ENCODE data around the gene GRIP2.

The GRIP2 gene

GRCh38 chr3:14569474-14570000 is 29.4 kb upstream of the GRIP2 start:
- Histone ChIP-seq H3K27me3 (ENCODE audit: insufficient read depth, insufficient read length) (no peaks in the 10 kb centered on the region), H3K36me3 (ENCODE audit: insufficient read depth, insufficient read length, low read length) (no peaks in the 10 kb centered on the region), H3K4me1 (ENCODE audit: insufficient read depth, insufficient read length) (peaks cover 18% of the 10 kb centered on the region), H3K4me3 (ENCODE audit: insufficient read length, low read depth) (no peak overlapping the region), H3K9ac (ENCODE audit: insufficient read length, low read depth) (no peak overlapping the region), H3K9me3 (ENCODE audit: insufficient read depth, low read length) (no peaks in the 10 kb centered on the region)
- TF ChIP-seq ZNF274 (IDR thresholded peaks at IDR 0.05; ENCODE audit: low read depth, low read length) (no peak), YY1 (IDR thresholded peaks at IDR 0.05; ENCODE audit: insufficient read depth, insufficient read length) (no peak), SUZ12 (IDR thresholded peaks at IDR 0.05; ENCODE audit: extremely low read depth, insufficient read depth, insufficient read length) (no peak)
- DNase-seq (ENCODE audit: low read depth, low spot score), result no peak

- Histone ChIP-seq H3K4me1 (ENCODE audit: insufficient read depth, insufficient read length) (peaks cover 23% of the 10 kb centered on the region), H3K36me3 (ENCODE audit: insufficient read depth, insufficient read length, low read length) (no peaks in the 10 kb centered on the region), H3K4me3 (ENCODE audit: insufficient read length, low read depth) (no peak overlapping the region), H3K9me3 (ENCODE audit: insufficient read depth, low read length) (no peaks in the 10 kb centered on the region), H3K27me3 (ENCODE audit: insufficient read depth, insufficient read length) (no peaks in the 10 kb centered on the region), H3K9ac (ENCODE audit: insufficient read length, low read depth) (no peak overlapping the region)
- TF ChIP-seq YY1 (IDR thresholded peaks at IDR 0.05; ENCODE audit: insufficient read depth, insufficient read length) (no peak), ZNF274 (IDR thresholded peaks at IDR 0.05; ENCODE audit: low read depth, low read length) (no peak), SUZ12 (IDR thresholded peaks at IDR 0.05; ENCODE audit: extremely low read depth, insufficient read depth, insufficient read length) (no peak)
- no peak for DNase-seq (ENCODE audit: low read depth, low spot score)
These were observed 28.1 kb upstream of the GRIP2 start for GRCh38 chr3:14568269-14568668.

GRCh38 chr3:14566812-14567211 is 26.7 kb upstream of the GRIP2 start:
- Histone ChIP-seq H3K9me3 (ENCODE audit: insufficient read depth, low read length) (no peaks in the 10 kb centered on the region), H3K36me3 (ENCODE audit: insufficient read depth, insufficient read length, low read length) (no peaks in the 10 kb centered on the region), H3K4me1 (ENCODE audit: insufficient read depth, insufficient read length) (peaks cover 26% of the 10 kb centered on the region), H3K4me3 (ENCODE audit: insufficient read length, low read depth) (no peak overlapping the region), H3K27me3 (ENCODE audit: insufficient read depth, insufficient read length) (no peaks in the 10 kb centered on the region), H3K9ac (ENCODE audit: insufficient read length, low read depth) (no peak overlapping the region)
- TF ChIP-seq ZNF274 (IDR thresholded peaks at IDR 0.05; ENCODE audit: low read depth, low read length) (no peak), SUZ12 (IDR thresholded peaks at IDR 0.05; ENCODE audit: extremely low read depth, insufficient read depth, insufficient read length) (no peak), YY1 (IDR thresholded peaks at IDR 0.05; ENCODE audit: insufficient read depth, insufficient read length) (no peak)
- no peak for DNase-seq (ENCODE audit: low read depth, low spot score)

GRCh38 chr3:14565868-14566588 is 25.9 kb upstream of the GRIP2 start:
- TF ChIP-seq ZNF274 (IDR thresholded peaks at IDR 0.05; ENCODE audit: low read depth, low read length), result no peak
- no peak for TF ChIP-seq YY1 (IDR thresholded peaks at IDR 0.05; ENCODE audit: insufficient read depth, insufficient read length)
- no peak for TF ChIP-seq SUZ12 (IDR thresholded peaks at IDR 0.05; ENCODE audit: extremely low read depth, insufficient read depth, insufficient read length)
- Histone ChIP-seq H3K27me3 (ENCODE audit: insufficient read depth, insufficient read length) (no peaks in the 10 kb centered on the region), H3K9me3 (ENCODE audit: insufficient read depth, low read length) (no peaks in the 10 kb centered on the region), H3K4me3 (ENCODE audit: insufficient read length, low read depth) (no peak overlapping the region), H3K9ac (ENCODE audit: insufficient read length, low read depth) (no peak overlapping the region), H3K36me3 (ENCODE audit: insufficient read depth, insufficient read length, low read length) (no peaks in the 10 kb centered on the region), H3K4me1 (ENCODE audit: insufficient read depth, insufficient read length) (peaks cover 33% of the 10 kb centered on the region)
- no peak for DNase-seq (ENCODE audit: low read depth, low spot score)

- Histone ChIP-seq H3K27me3 (ENCODE audit: insufficient read depth, insufficient read length) (no peaks in the 10 kb centered on the region), H3K4me3 (ENCODE audit: insufficient read length, low read depth) (no peak overlapping the region), H3K4me1 (ENCODE audit: insufficient read depth, insufficient read length) (peaks cover 33% of the 10 kb centered on the region), H3K9ac (ENCODE audit: insufficient read length, low read depth) (no peak overlapping the region), H3K36me3 (ENCODE audit: insufficient read depth, insufficient read length, low read length) (no peaks in the 10 kb centered on the region), H3K9me3 (ENCODE audit: insufficient read depth, low read length) (no peaks in the 10 kb centered on the region)
- peak; percentile 38 for DNase-seq (ENCODE audit: low read depth, low spot score)
- TF ChIP-seq ZNF274 (IDR thresholded peaks at IDR 0.05; ENCODE audit: low read depth, low read length) (no peak), SUZ12 (IDR thresholded peaks at IDR 0.05; ENCODE audit: extremely low read depth, insufficient read depth, insufficient read length) (no peak), YY1 (IDR thresholded peaks at IDR 0.05; ENCODE audit: insufficient read depth, insufficient read length) (no peak)
These were observed 24.6 kb upstream of the GRIP2 start for GRCh38 chr3:14564741-14565140.

GRCh38 chr3:14563946-14564539 is 23.9 kb upstream of the GRIP2 start:
- TF ChIP-seq YY1 (IDR thresholded peaks at IDR 0.05; ENCODE audit: insufficient read depth, insufficient read length) (no peak), SUZ12 (IDR thresholded peaks at IDR 0.05; ENCODE audit: extremely low read depth, insufficient read depth, insufficient read length) (no peak), ZNF274 (IDR thresholded peaks at IDR 0.05; ENCODE audit: low read depth, low read length) (no peak)
- Histone ChIP-seq H3K4me1 (ENCODE audit: insufficient read depth, insufficient read length) (peaks cover 27% of the 10 kb centered on the region), H3K27me3 (ENCODE audit: insufficient read depth, insufficient read length) (no peaks in the 10 kb centered on the region), H3K36me3 (ENCODE audit: insufficient read depth, insufficient read length, low read length) (no peaks in the 10 kb centered on the region), H3K9ac (ENCODE audit: insufficient read length, low read depth) (no peak overlapping the region), H3K4me3 (ENCODE audit: insufficient read length, low read depth) (no peak overlapping the region), H3K9me3 (ENCODE audit: insufficient read depth, low read length) (no peaks in the 10 kb centered on the region)
- no peak for DNase-seq (ENCODE audit: low read depth, low spot score)

GRCh38 chr3:14562121-14562890 is 22.2 kb upstream of the GRIP2 start:
- Histone ChIP-seq H3K9me3 (ENCODE audit: insufficient read depth, low read length) (no peaks in the 10 kb centered on the region), H3K27me3 (ENCODE audit: insufficient read depth, insufficient read length) (no peaks in the 10 kb centered on the region), H3K36me3 (ENCODE audit: insufficient read depth, insufficient read length, low read length) (no peaks in the 10 kb centered on the region), H3K4me3 (ENCODE audit: insufficient read length, low read depth) (no peak overlapping the region), H3K4me1 (ENCODE audit: insufficient read depth, insufficient read length) (peaks cover 30% of the 10 kb centered on the region), H3K9ac (ENCODE audit: insufficient read length, low read depth) (no peak overlapping the region)
- DNase-seq (ENCODE audit: low read depth, low spot score), result no peak
- no peak for TF ChIP-seq ZNF274 (IDR thresholded peaks at IDR 0.05; ENCODE audit: low read depth, low read length)
- no peak for TF ChIP-seq SUZ12 (IDR thresholded peaks at IDR 0.05; ENCODE audit: extremely low read depth, insufficient read depth, insufficient read length)
- no peak for TF ChIP-seq YY1 (IDR thresholded peaks at IDR 0.05; ENCODE audit: insufficient read depth, insufficient read length)
